ENCODE measurements around the gene IL1R1.

The IL1R1 gene

GRCh38 chr2:102138331-102138730 lies 4.2 kb upstream of the IL1R1 start:
- no peak for DNase-seq (ENCODE audit: low read depth in 3 of 3)

- DNase-seq (ENCODE audit: low read depth in 3 of 3), result no peak
Measured at GRCh38 chr2:102139851-102140250, 2.7 kb upstream of the IL1R1 start.

GRCh38 chr2:102140377-102140776 lies 2.2 kb upstream of the IL1R1 start:
- no peak for DNase-seq (ENCODE audit: low read depth in 3 of 3)

- DNase-seq (ENCODE audit: low read depth in 3 of 3), result no peak
Measured at GRCh38 chr2:102141011-102141943, 1.3 kb upstream of the IL1R1 start.

- no peak for DNase-seq (ENCODE audit: low read depth in 3 of 3)
Measured at GRCh38 chr2:102142829-102143449, 393 bp downstream of the IL1R1 start.

- DNase-seq (ENCODE audit: low read depth in 3 of 3), result no peak
Measured at GRCh38 chr2:102143450-102143985, 972 bp downstream of the IL1R1 start.

GRCh38 chr2:102144128-102144527 lies 1.6 kb downstream of the IL1R1 start:
- DNase-seq (ENCODE audit: low read depth in 3 of 3), result no peak

- no peak for DNase-seq (ENCODE audit: low read depth in 3 of 3)
Measured at GRCh38 chr2:102145107-102145506, 2.6 kb downstream of the IL1R1 start.

- no peak for DNase-seq (ENCODE audit: low read depth in 3 of 3)
Measured at GRCh38 chr2:102145934-102146333, 3.4 kb downstream of the IL1R1 start.

- DNase-seq (ENCODE audit: low read depth in 3 of 3), result peak in 1 of 3 experiments; percentile 15
Measured at GRCh38 chr2:102147935-102148334, 5.4 kb downstream of the IL1R1 start.

GRCh38 chr2:102149243-102149642 lies 6.7 kb downstream of the IL1R1 start:
- no peak for DNase-seq (ENCODE audit: low read depth in 3 of 3)

GRCh38 chr2:102149644-102150455 lies 7.3 kb downstream of the IL1R1 start:
- no peak for DNase-seq (ENCODE audit: low read depth in 3 of 3)

- no peak for DNase-seq (ENCODE audit: low read depth in 3 of 3)
Measured at GRCh38 chr2:102154364-102154763, 11.8 kb downstream of the IL1R1 start.

- DNase-seq (ENCODE audit: low read depth in 3 of 3), result no peak
Measured at GRCh38 chr2:102154946-102155702, 12.6 kb downstream of the IL1R1 start.

GRCh38 chr2:102155703-102156515 lies 13.4 kb downstream of the IL1R1 start:
- DNase-seq (ENCODE audit: low read depth in 3 of 3), result no peak

- no peak for DNase-seq (ENCODE audit: low read depth in 3 of 3)
Measured at GRCh38 chr2:102158011-102158755, 15.6 kb downstream of the IL1R1 start.

- no peak for DNase-seq (ENCODE audit: low read depth in 3 of 3)
Measured at GRCh38 chr2:102159295-102159694, 16.7 kb downstream of the IL1R1 start.

GRCh38 chr2:102166189-102166845 lies 23.8 kb downstream of the IL1R1 start:
- DNase-seq (ENCODE audit: low read depth in 3 of 3), result no peak

Measured in stimulated activated CD4-positive, alpha-beta T cell treated with anti-CD3 and anti-CD28 coated beads, TNF-alpha, amount 100 ng/mL, for 4 hours (primary cell).